ENCODE data around the gene PNMT.

DNA sequence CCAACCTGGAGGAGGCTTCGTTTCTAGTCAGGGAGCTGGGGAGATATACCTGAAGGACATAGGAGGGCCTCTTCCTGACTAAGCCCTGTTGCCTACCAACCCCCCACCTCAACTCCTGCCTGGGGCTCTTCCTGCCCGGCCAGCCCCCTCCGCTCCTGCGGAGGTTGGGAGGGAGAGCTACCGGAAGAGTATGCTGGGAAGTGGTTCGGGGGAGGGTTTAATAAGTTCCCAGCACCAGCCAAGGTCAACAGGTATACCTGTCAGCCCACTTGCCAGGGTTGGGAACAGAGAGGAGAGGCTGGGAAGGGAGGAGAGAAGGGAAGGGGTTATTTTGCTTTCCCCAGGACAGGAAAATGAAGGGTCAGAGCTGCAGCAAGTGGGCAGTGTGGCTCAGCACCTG is 36.9 kb upstream of the PNMT start:
- TF ChIP-seq, protein P1, sequence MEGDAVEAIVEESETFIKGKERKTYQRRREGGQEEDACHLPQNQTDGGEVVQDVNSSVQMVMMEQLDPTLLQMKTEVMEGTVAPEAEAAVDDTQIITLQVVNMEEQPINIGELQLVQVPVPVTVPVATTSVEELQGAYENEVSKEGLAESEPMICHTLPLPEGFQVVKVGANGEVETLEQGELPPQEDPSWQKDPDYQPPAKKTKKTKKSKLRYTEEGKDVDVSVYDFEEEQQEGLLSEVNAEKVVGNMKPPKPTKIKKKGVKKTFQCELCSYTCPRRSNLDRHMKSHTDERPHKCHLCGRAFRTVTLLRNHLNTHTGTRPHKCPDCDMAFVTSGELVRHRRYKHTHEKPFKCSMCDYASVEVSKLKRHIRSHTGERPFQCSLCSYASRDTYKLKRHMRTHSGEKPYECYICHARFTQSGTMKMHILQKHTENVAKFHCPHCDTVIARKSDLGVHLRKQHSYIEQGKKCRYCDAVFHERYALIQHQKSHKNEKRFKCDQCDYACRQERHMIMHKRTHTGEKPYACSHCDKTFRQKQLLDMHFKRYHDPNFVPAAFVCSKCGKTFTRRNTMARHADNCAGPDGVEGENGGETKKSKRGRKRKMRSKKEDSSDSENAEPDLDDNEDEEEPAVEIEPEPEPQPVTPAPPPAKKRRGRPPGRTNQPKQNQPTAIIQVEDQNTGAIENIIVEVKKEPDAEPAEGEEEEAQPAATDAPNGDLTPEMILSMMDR (conservative IDR thresholded peaks at IDR 0.05 in 1 of 2, IDR thresholded peaks at IDR 0.05 in 1 of 2; ENCODE audit: low read depth in 1 of 2, low read length in 2 of 2): no peak
- TF ChIP-seq EZH2 (IDR thresholded peaks at IDR 0.05; ENCODE audit: low read length, missing control alignments): no peak
